Mucosa of descending colon (tissue), 3 donors: ENCODE measurements around the gene CHST12. TPM values are rescaled to one million over a fixed set of nuclear protein-coding genes. Genes with fewer than 3 reads are reported as not detected.

Experiments used
- ATAC-seq: fragments of 200-7000 bp; cut with Tn5 transposase; one replicate; pipeline ENCODE4 v1.9.1; 2020; ENCODE audit warnings: mild to moderate bottlenecking, moderate library complexity
- DNase-seq, 3 donors: peaks; one replicate each; pipeline ENCODE4 v3.0.0-alpha.2; 2020
- H3K36me3 ChIP-seq: fragments of 200-600 bp; one replicate; pipeline ENCODE4 v1.8.0; 2021; ENCODE audit warnings: low read depth, mild to moderate bottlenecking
- H3K4me1 ChIP-seq: fragments of 200-600 bp; one replicate; pipeline ENCODE4 v1.8.0; 2021; ENCODE audit warnings: low read depth, mild to moderate bottlenecking
- H3K4me3 ChIP-seq: fragments of 200-600 bp; one replicate; pipeline ENCODE4 v1.8.0; 2021; ENCODE audit warnings: mild to moderate bottlenecking
- H3K9me3 ChIP-seq: fragments of 200-600 bp; one replicate; pipeline ENCODE4 v1.8.0; 2021; ENCODE audit warnings: mild to moderate bottlenecking
- intact Hi-C, 2 donors: fragments of 100-400 bp; cut with DNase I in 1 of 2; cut with micrococcal nuclease in 1 of 2; formaldehyde crosslinking; loops; one replicate each; pipeline versions ENCODE4 v1.11.0 to v1.11.1; 2022; cut with DNase I, micrococcal nuclease
- total RNA-seq, 3 donors: library from RNA; stranded (reverse); fragmentation: NEBNext Ultra II Directional in 2 of 3; extraction: Animal tissue kit (Norgen Biotek cat#: 25700) in 2 of 3; gene quantifications; one replicate each; pipeline versions ENCODE4 v1.2.1 to v1.2.4, GENCODE V29; 2021 to 2023
- TF ChIP-seq, protein P1 (sequence below): fragments of 200-600 bp; IDR thresholded peaks from one replicate; pipeline ENCODE4 v1.8.0; 2022; ENCODE audit warnings: antibody characterized with exemption, mild to moderate bottlenecking
- donor health status: DM: no; HTN: no; CAD: no; lungs with moderate emphysema.
- donor health status: DM: no; HTN: no; CAD: no.
- donor health status: DM: no; HTN: yes; CAD: no.

Gene CHST12
- total RNA-seq, 3 donors from 2014 or later: 10.7 to 20.9 (median 12.2) TPM

DNA sequence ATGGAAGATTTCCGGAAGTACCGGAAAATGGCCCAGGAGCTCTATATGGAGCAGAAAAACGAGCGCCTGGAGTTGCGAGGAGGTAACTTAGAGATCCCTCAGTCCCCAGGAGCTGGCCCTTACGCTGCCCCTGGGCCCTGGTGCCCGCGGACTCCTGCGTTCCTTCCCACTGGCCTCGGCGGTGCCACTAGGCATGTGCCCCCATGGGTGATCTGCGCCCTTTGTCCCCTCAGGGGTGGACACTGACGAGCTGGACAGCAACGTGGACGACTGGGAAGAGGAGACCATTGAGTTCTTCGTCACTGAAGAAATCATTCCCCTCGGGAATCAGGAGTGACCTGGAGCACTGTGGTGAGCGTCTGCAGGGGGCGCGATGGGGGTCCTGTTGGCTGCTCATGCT, 24.2 kb upstream of the CHST12 start:
- H3K4me3 ChIP-seq: no peak overlapping the region
- peaks cover 28% of the 10 kb centered on the region for H3K36me3 ChIP-seq
- H3K4me1 ChIP-seq: no peaks in the 10 kb centered on the region
- ATAC-seq (no peak), DNase-seq (no peak)
- intact Hi-C loops: no loop called here
- no peaks in the 10 kb centered on the region for H3K9me3 ChIP-seq
- TF ChIP-seq, protein P1, sequence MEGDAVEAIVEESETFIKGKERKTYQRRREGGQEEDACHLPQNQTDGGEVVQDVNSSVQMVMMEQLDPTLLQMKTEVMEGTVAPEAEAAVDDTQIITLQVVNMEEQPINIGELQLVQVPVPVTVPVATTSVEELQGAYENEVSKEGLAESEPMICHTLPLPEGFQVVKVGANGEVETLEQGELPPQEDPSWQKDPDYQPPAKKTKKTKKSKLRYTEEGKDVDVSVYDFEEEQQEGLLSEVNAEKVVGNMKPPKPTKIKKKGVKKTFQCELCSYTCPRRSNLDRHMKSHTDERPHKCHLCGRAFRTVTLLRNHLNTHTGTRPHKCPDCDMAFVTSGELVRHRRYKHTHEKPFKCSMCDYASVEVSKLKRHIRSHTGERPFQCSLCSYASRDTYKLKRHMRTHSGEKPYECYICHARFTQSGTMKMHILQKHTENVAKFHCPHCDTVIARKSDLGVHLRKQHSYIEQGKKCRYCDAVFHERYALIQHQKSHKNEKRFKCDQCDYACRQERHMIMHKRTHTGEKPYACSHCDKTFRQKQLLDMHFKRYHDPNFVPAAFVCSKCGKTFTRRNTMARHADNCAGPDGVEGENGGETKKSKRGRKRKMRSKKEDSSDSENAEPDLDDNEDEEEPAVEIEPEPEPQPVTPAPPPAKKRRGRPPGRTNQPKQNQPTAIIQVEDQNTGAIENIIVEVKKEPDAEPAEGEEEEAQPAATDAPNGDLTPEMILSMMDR: no peak

DNA sequence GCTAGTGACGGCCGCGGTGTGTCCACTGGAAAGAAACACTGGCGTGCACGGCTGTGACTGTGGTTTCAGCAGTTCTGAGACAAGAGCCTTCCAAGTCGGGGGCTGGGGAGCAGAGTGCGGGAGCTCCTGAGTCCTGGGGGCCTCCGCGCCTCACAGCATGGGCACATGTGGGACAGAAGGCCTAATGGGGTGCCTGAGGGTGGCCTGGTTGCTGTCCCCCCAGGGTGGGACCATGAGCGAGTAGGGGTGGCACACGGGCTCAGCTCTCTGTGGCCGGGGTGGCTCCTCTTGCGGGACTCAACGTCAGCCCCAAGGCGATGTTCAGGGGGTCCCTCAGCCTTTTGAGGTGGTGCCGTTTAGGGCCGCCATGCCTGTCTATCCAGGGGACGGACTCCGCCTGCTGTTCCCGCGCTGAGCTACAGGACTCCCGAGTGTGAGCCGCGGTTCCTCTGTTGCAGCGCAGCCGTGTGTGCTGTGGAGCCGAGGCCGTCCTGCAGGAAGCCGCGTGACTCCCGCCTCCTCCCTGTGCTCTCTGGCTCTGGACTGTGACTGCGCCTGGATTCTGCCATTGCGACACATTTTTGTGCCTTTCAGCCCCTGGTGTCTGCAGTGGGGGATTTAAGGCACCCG, 23.5 kb upstream of the CHST12 start:
- intact Hi-C loops: no loop called here
- DNase-seq (no peak), ATAC-seq (no peak)
- Histone ChIP-seq H3K4me3 (no peak overlapping the region), H3K9me3 (no peaks in the 10 kb centered on the region), H3K36me3 (peaks cover 28% of the 10 kb centered on the region), H3K4me1 (no peaks in the 10 kb centered on the region)
- TF ChIP-seq, protein P1: no peak

DNA sequence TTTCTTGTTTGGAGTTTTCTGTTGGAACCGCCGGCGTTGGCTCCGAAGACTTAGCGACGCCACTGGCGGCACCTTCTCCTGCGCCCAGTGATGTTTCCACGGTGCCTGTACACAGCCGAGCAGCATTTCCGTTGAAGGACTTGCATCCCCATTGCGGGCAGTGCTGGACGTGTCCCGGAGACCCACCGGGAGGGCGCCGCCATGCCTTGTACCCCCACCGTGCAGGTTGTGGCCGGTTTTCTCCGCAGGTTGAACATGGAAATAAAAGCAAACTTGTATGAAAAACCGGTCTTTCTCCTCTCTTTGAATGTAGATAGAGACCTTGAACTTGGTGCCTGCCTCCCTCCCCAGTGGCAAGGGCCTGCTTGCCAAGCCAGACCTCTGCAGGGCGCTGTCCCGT, 22.9 kb upstream of the CHST12 start:
- intact Hi-C loops: no loop called here
- Histone ChIP-seq H3K4me1 (no peaks in the 10 kb centered on the region), H3K4me3 (no peak overlapping the region), H3K9me3 (no peaks in the 10 kb centered on the region), H3K36me3 (peaks cover 24% of the 10 kb centered on the region)
- DNase-seq (no peak), ATAC-seq (no peak)
- TF ChIP-seq, protein P1: no peak

DNA sequence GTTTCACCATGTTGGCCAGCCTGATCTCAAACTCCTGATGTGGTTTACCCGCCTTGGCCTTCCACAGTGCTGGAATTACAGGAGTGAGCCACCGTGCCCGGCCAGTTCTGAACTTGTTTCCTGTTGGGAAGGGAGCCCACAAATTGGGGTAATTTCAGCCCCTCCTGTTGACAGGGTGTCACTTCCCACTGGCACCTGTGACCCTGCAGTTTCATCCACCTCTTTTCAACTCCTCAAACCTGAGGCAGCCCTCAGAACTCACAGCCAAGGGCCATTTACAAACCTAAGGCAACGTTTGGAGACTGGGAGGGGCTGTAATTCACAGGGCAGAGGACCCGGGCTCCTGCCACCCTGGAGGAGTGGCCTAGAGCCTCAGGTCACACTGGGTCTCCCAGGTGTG, 22.2 kb upstream of the CHST12 start:
- peaks cover 22% of the 10 kb centered on the region for H3K36me3 ChIP-seq

DNA sequence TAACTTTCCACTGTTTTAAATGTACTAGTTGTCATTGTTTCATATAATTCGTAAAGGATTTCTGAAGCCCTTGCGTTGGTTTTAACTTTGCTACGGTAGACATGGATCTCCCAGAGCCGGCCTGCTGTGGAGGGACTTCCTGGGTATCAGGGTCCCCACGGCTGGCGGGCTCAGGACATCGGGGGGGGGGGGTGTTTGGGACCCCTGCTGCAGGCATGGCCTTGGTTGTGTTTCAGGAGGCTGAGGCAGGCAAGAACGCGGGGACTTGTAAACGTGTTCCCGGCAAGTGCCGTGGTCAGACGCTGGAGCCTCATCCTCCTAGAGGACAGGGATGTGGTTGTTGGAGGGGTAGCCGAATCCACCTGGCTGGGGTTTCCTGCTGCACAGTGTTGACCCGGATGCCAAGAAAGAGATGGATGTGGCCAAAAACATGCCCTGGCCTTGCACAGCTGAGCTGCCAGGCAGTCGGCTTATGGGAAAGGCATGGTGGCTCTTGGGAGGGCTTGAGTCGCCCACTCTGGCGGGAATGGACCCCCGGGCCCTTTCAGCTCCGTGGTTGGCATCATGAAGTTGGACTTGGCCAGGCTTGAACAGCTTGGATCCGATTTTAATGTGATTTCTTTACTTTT, 21.4 kb upstream of the CHST12 start:
- H3K4me3 ChIP-seq: no peak overlapping the region
- no peaks in the 10 kb centered on the region for H3K9me3 ChIP-seq
- no peaks in the 10 kb centered on the region for H3K4me1 ChIP-seq
- ATAC-seq (no peak), DNase-seq (no peak)
- peaks cover 16% of the 10 kb centered on the region for H3K36me3 ChIP-seq
- intact Hi-C loops: no loop called here
- TF ChIP-seq, protein P1: no peak

More for the DNA sequence above, 22.2 kb upstream of the CHST12 start:
- intact Hi-C loops: no loop called here
- no peak for DNase-seq
- H3K9me3 ChIP-seq: no peaks in the 10 kb centered on the region
- TF ChIP-seq, protein P1: no peak
- H3K4me1 ChIP-seq: no peaks in the 10 kb centered on the region
- H3K4me3 ChIP-seq: no peak overlapping the region
- ATAC-seq: no peak
